HG02884 (cell line): Measurements from ENCODE around the gene INSM1.

Source experiments
- ATAC-seq: cut with Tn5 transposase; IDR thresholded peaks from one replicate; pipeline ENCODE4 v1.9.1; 2021; ENCODE audit warnings: mild to moderate bottlenecking, moderate library complexity; ENCODE audit not compliant: unreplicated experiment

The INSM1 gene

GRCh38 chr20:20417876-20418676 lies 50.2 kb downstream of the INSM1 start:
- ATAC-seq: no peak
